Stromal cell of bone marrow (primary cell): ENCODE measurements around the gene TMPRSS3.

ENCODE experiments used
- DNase-seq: peaks from one replicate; pipeline ENCODE4 v3.0.0-alpha.2; 2012; ENCODE audit warnings: low read depth

Gene TMPRSS3

GRCh38 chr21:42407476-42407875 lies 11.6 kb upstream of the TMPRSS3 start:
- no peak for DNase-seq

GRCh38 chr21:42406866-42407265 lies 11.0 kb upstream of the TMPRSS3 start:
- DNase-seq: no peak

- no peak for DNase-seq
These were observed 10.4 kb upstream of the TMPRSS3 start for GRCh38 chr21:42406201-42406621.

GRCh38 chr21:42405064-42406013 lies 9.5 kb upstream of the TMPRSS3 start:
- no peak for DNase-seq

- DNase-seq: no peak
These were observed 8.7 kb upstream of the TMPRSS3 start for GRCh38 chr21:42404539-42404938.

- no peak for DNase-seq
These were observed 7.9 kb upstream of the TMPRSS3 start, which contains the start of gene UBASH3A for GRCh38 chr21:42403611-42404231. Gene UBASH3A (plus strand): TSS chr21:42403902. CDS start chr21:42403946, 44 bp downstream.

- no peak for DNase-seq
These were observed 6.0 kb upstream of the TMPRSS3 start for GRCh38 chr21:42401820-42402251.

- DNase-seq: no peak
These were observed 5.3 kb upstream of the TMPRSS3 start for GRCh38 chr21:42401154-42401553.

GRCh38 chr21:42400525-42400924 lies 4.7 kb upstream of the TMPRSS3 start:
- DNase-seq: no peak

- no peak for DNase-seq
These were observed 2.7 kb upstream of the TMPRSS3 start for GRCh38 chr21:42398436-42399028.

GRCh38 chr21:42397746-42398394 lies 2.0 kb upstream of the TMPRSS3 start:
- no peak for DNase-seq

- DNase-seq: no peak
These were observed 1.2 kb upstream of the TMPRSS3 start for GRCh38 chr21:42396799-42397745.

GRCh38 chr21:42395302-42395701 lies 550 bp downstream of the TMPRSS3 start:
- no peak for DNase-seq

GRCh38 chr21:42393443-42393950 lies 2.4 kb downstream of the TMPRSS3 start:
- DNase-seq: no peak

GRCh38 chr21:42392731-42393442 lies 3.0 kb downstream of the TMPRSS3 start:
- no peak for DNase-seq

- DNase-seq: no peak
These were observed 4.6 kb downstream of the TMPRSS3 start for GRCh38 chr21:42391297-42391696.

- DNase-seq: no peak
These were observed 5.2 kb downstream of the TMPRSS3 start for GRCh38 chr21:42390696-42391095.

- no peak for DNase-seq
These were observed 5.7 kb downstream of the TMPRSS3 start for GRCh38 chr21:42390193-42390592.

GRCh38 chr21:42389449-42389835 lies 6.4 kb downstream of the TMPRSS3 start:
- DNase-seq: no peak

- DNase-seq: no peak
These were observed 7.0 kb downstream of the TMPRSS3 start for GRCh38 chr21:42388740-42389448.
